Measurements from ENCODE around the gene VAMP8.

GRCh38 chr2:85528355-85528754 is 49.0 kb upstream of the VAMP8 start:
- TF ChIP-seq CTCF (IDR thresholded peaks at IDR 0.05; ENCODE audit: low read length) (no peak), EZH2 (optimal IDR thresholded peaks at IDR 0.05; ENCODE audit: low read depth, low read length) (no peak), EZH2phosphoT487 (IDR thresholded peaks at IDR 0.05; ENCODE audit: low read length) (no peak)

Measured in MM.1S (cell line).